GM12878 (cell line): ENCODE results near the gene KIF26A. TPM values are rescaled to one million over a fixed set of nuclear protein-coding genes. Genes with fewer than 3 reads are reported as not detected.

ENCODE experiments used
- ATAC-seq: fragments of 200-7000 bp; cut with Tn5 transposase; 3 replicates; pipeline ENCODE4 v1.9.1; 2020; ENCODE audit warnings: mild to moderate bottlenecking, moderate library complexity
- BruUV-seq: library from RNA; stranded (reverse); fragments of 400-500 nt; replicated peaks from 2 replicates; lab custom pipeline; 2021; lab: Mats Ljungman, UMichigan
- CTCF ChIA-PET: fragments of 300-600 bp; sonication (Branson Sonifier 250); formaldehyde crosslinking; extraction: SDS; loops from one replicate; lab custom pipeline; 2021; ENCODE audit warnings: inconsistent platforms; lab: Yijun Ruan, JAX
- POLR2A ChIA-PET: fragments of 350-600 bp; formaldehyde crosslinking; extraction: SDS; loops from one replicate; lab custom pipeline; 2021; ENCODE audit warnings: inconsistent platforms; lab: Charles Lee
- RAD21 ChIA-PET: fragments of 300-600 bp; sonication (Branson Sonifier 250); formaldehyde crosslinking; loops from one replicate; lab custom pipeline; 2023; ENCODE audit warnings: antibody characterized with exemption; ENCODE audit not compliant: unreplicated experiment; lab: Charles Lee
- SMC1A ChIA-PET: fragments of 300-600 bp; sonication (Branson Sonifier 250); formaldehyde crosslinking; loops from one replicate; lab custom pipeline; 2023; ENCODE audit not compliant: unreplicated experiment, uncharacterized antibody; lab: Charles Lee
- DNase-seq: peaks from one replicate; pipeline ENCODE4 v3.0.0-alpha.2; 2011; ENCODE audit warnings: low read depth, low spot score
- FAIRE-seq: peaks from 3 replicates; lab custom pipeline; 2011; peaks lifted over from hg19 to GRCh38; lab: Jason Lieb, UNC
- H2AFZ ChIP-seq: 2 replicates; pipeline ENCODE4 v1.6.0; 2011; ENCODE audit warnings: low read depth, low read length, control low read depth; ENCODE audit not compliant: control insufficient read depth
- H3K27ac ChIP-seq: 2 replicates; pipeline ENCODE4 v1.5.1; 2011; ENCODE audit warnings: control low read depth; ENCODE audit not compliant: control insufficient read depth, insufficient read depth
- H3K27me3 ChIP-seq, 2 experiments: replicated peaks in 1 of 2; 2 replicates each; pipeline versions ENCODE4 v1.6.0 to v1.6.1; 2011; ENCODE audit warnings: low read length in 1 of 2; ENCODE audit not compliant: control insufficient read depth in 2 of 2, insufficient read depth in 2 of 2
- H3K36me3 ChIP-seq, 2 experiments: 2 replicates each; pipeline ENCODE4 v1.5.1; 2011; ENCODE audit warnings: low read length in 1 of 2; ENCODE audit not compliant: control insufficient read depth in 2 of 2, insufficient read depth in 2 of 2
- H3K4me1 ChIP-seq: 2 replicates; pipeline ENCODE4 v1.6.1; 2011; ENCODE audit warnings: mild to moderate bottlenecking, low read length, moderate library complexity, mixed read lengths; ENCODE audit not compliant: control insufficient read depth, insufficient read depth
- H3K4me2 ChIP-seq: 2 replicates; pipeline ENCODE4 v1.6.0; 2011; ENCODE audit warnings: control low read depth; ENCODE audit not compliant: control insufficient read depth, insufficient read depth
- H3K4me3 ChIP-seq: fragments of 200-600 bp; sonication (generic); 2 replicates; pipeline ENCODE4 v1.5.1; 2016
- H3K79me2 ChIP-seq: 2 replicates; pipeline ENCODE4 v1.6.0; 2011; ENCODE audit warnings: low read length; ENCODE audit not compliant: control insufficient read depth, insufficient read depth
- H3K9ac ChIP-seq: 2 replicates; pipeline ENCODE4 v1.8.0; 2011; ENCODE audit warnings: low read length, control low read depth, mixed read lengths; ENCODE audit not compliant: control insufficient read depth, insufficient read depth
- H3K9me3 ChIP-seq: replicated peaks from 3 replicates; pipeline ENCODE4 v1.5.1; 2011; ENCODE audit warnings: mild to moderate bottlenecking, low read length; ENCODE audit not compliant: control insufficient read depth, insufficient read depth
- H4K20me1 ChIP-seq: 2 replicates; pipeline ENCODE4 v1.6.0; 2011; ENCODE audit not compliant: control insufficient read depth, insufficient read depth
- ASH2L ChIP-seq: fragments of 300-600, 200-600 bp; sonication (generic); IDR thresholded peaks from 2 replicates; pipeline ENCODE4 v1.6.1; 2017; ENCODE audit warnings: low read depth, mild to moderate bottlenecking, borderline replicate concordance
- ATF7 ChIP-seq: fragments of 450-650 bp; IDR thresholded peaks from 2 replicates; pipeline ENCODE4 v1.6.1; 2016; ENCODE audit warnings: low read depth, mild to moderate bottlenecking
- BMI1 ChIP-seq: fragments of 450-650 bp; IDR thresholded peaks from 2 replicates; pipeline ENCODE4 v1.6.1; 2016; ENCODE audit warnings: mild to moderate bottlenecking, moderate library complexity, borderline replicate concordance
- BRCA1 ChIP-seq: IDR thresholded peaks from 2 replicates; pipeline ENCODE4 v1.6.1; 2011; ENCODE audit warnings: low read depth, low read length, improper control_type of control experiment
- EZH2 ChIP-seq: IDR thresholded peaks from 2 replicates; pipeline ENCODE4 v1.6.1; 2012; ENCODE audit warnings: low read depth, mild to moderate bottlenecking, control low read depth, inconsistent platforms, low read length, borderline replicate concordance; ENCODE audit not compliant: control insufficient read depth
- IKZF2 ChIP-seq, 2 experiments: fragments of 450-650 bp; IDR thresholded peaks; 2 replicates each; pipeline ENCODE4 v1.6.1; 2017; ENCODE audit warnings: mild to moderate bottlenecking in 2 of 2, moderate library complexity in 2 of 2
- IRF5 ChIP-seq: fragments of 450-650 bp; IDR thresholded peaks from 2 replicates; pipeline ENCODE4 v1.6.1; 2017; ENCODE audit warnings: borderline replicate concordance
- LARP7 ChIP-seq: fragments of 450-650 bp; IDR thresholded peaks from 2 replicates; pipeline ENCODE4 v1.6.1; 2017; ENCODE audit warnings: mild to moderate bottlenecking
- NFYA ChIP-seq: IDR thresholded peaks from 2 replicates; pipeline ENCODE4 v1.6.1; 2011; ENCODE audit warnings: low read depth, mild to moderate bottlenecking, low read length, improper control_type of control experiment, borderline replicate concordance
- NR2C2 ChIP-seq: IDR thresholded peaks from 2 replicates; pipeline ENCODE4 v1.6.1; 2011; ENCODE audit warnings: borderline replicate concordance, low read depth; ENCODE audit not compliant: control insufficient read depth, insufficient read length
- PKNOX1 ChIP-seq: fragments of 450-650 bp; IDR thresholded peaks from 2 replicates; pipeline ENCODE4 v1.6.1; 2016; ENCODE audit warnings: mild to moderate bottlenecking
- SMAD1 ChIP-seq: fragments of 450-650 bp; IDR thresholded peaks from 2 replicates; pipeline ENCODE4 v1.6.1; 2018; ENCODE audit warnings: mild to moderate bottlenecking, low read depth; ENCODE audit not compliant: partially characterized antibody
- SPI1 ChIP-seq: IDR thresholded peaks from 2 replicates; pipeline ENCODE4 v1.6.1; 2011; ENCODE audit warnings: low read depth, mild to moderate bottlenecking, low read length, moderate library complexity, borderline replicate concordance; ENCODE audit not compliant: insufficient read depth
- TCF3 ChIP-seq: IDR thresholded peaks from 2 replicates; pipeline ENCODE4 v1.6.1; 2012; ENCODE audit warnings: low read depth, mild to moderate bottlenecking, low read length, borderline replicate concordance; ENCODE audit not compliant: insufficient read depth
- USF1 ChIP-seq: IDR thresholded peaks from 2 replicates; pipeline ENCODE4 v1.6.1; 2011; ENCODE audit warnings: borderline replicate concordance, low read depth, mild to moderate bottlenecking, moderate library complexity, mixed read lengths, low read length; ENCODE audit not compliant: insufficient read depth; ENCODE audit errors: extremely low read length
- WRNIP1 ChIP-seq: IDR thresholded peaks from 2 replicates; pipeline ENCODE4 v1.6.1; 2011; ENCODE audit warnings: low read depth, low read length, improper control_type of control experiment, borderline replicate concordance
- ZBTB4 ChIP-seq: fragments of 450-650 bp; formaldehyde crosslinking; IDR thresholded peaks from 2 replicates; pipeline ENCODE4 v1.4.0; 2022; ENCODE audit warnings: mild to moderate bottlenecking, moderate library complexity
- WGBS: methylation state at CpG from one replicate; pipeline ENCODE4 v1.1.6; 2016; ENCODE audit warnings: low lambda C conversion rate; ENCODE audit not compliant: insufficient replicate concordance, insufficient coverage; ENCODE audit errors: missing lambda C conversion rate; 5-methylcytosine and 5-hydroxymethylcytosine counted together
- in situ Hi-C: fragments of 300-500 bp; cut with MboI; formaldehyde crosslinking; loops from 9 replicates; pipeline ENCODE4 v1.14.3; 2018; ENCODE audit warnings: mixed read lengths
- intact Hi-C: fragments of 100-400 bp; cut with micrococcal nuclease; formaldehyde crosslinking; loops from one replicate; pipeline ENCODE4 v1.14.2; 2022; ENCODE audit not compliant: unreplicated experiment
- polyA plus RNA-seq, 11 experiments: library from polyadenylated mRNA; depleted of rRNA in 4 of 11; unstranded in 6 of 11; stranded (reverse) in 5 of 11; fragments of >200 nt; fragmentation: Nextera tagmentation in 4 of 11; fragmentation: Illumina TruSeq in 1 of 11; extraction: Ambion mirVana in 4 of 11; extraction: Trizol in 1 of 11; gene quantifications; 1 replicate in 1 of 11; 2 replicates in 10 of 11; pipeline versions ENCODE4 v1.2.1 to v1.2.3, GENCODE V29; 2011 to 2016; ENCODE audit warnings: inconsistent platforms in 2 of 11, missing spikeins in 2 of 11, low read depth in 1 of 11
- total RNA-seq, 4 experiments: library from RNA; depleted of rRNA in 3 of 4; stranded (reverse); fragments of >200 nt in 3 of 4; fragmentation: Illumina TruSeq in 1 of 4; extraction: Trizol in 1 of 4; gene quantifications; 2 replicates each; pipeline versions ENCODE4 v1.2.1 to v1.2.3, GENCODE V29; 2013 to 2021

Gene KIF26A
- total and polyA plus RNA-seq, 10 of the 15 experiments (the other 5 are each of a cell fraction or from before 2014, with no cell fraction given), result 0.05 TPM; not detected in 9

- Histone ChIP-seq H2AFZ (no peak overlapping the region), H3K4me1 (peaks cover 5% of the 10 kb centered on the region; the same call in 1 of the 2 replicates), H3K27ac (no peak overlapping the region), H3K9me3 (no peaks in the 10 kb centered on the region), H3K27me3 (no peaks in the 10 kb centered on the region), H3K4me2 (no peak overlapping the region), H3K4me3 (no peak overlapping the region), H4K20me1 (no peaks in the 10 kb centered on the region), H3K36me3 (no peaks in the 10 kb centered on the region), H3K79me2 (no peaks in the 10 kb centered on the region), H3K9ac (no peak overlapping the region)
- POLR2A ChIA-PET, result no interaction called here
- ATAC-seq (no peak), DNase-seq (no peak), FAIRE-seq (no peak)
- intact Hi-C loops, result no loop called here
- 22% methylated on average over 10 of the region's 10 CpGs for WGBS
- CTCF ChIA-PET, result no interaction called here
- SMC1A ChIA-PET, result no interaction called here
- BruUV-seq, result no TSS peak
- in situ Hi-C loops, result no loop called here
- RAD21 ChIA-PET, result no interaction called here
- TF ChIP-seq BMI1, result no peak
- TF ChIP-seq SMAD1, result no peak
- TF ChIP-seq IKZF2 (IDR thresholded peaks at IDR 0.05), result no peak
- TF ChIP-seq NFYA, result no peak
- TF ChIP-seq IRF5, result no peak
- TF ChIP-seq WRNIP1, result no peak
- no peak for TF ChIP-seq PKNOX1
- no peak for TF ChIP-seq LARP7
- TF ChIP-seq SPI1, result no peak
- TF ChIP-seq ZBTB4 (CRISPR knock-in tag), result no peak
- TF ChIP-seq ATF7, result no peak
- no peak for TF ChIP-seq ASH2L
- no peak for TF ChIP-seq NR2C2
- TF ChIP-seq BRCA1, result no peak
- no peak for TF ChIP-seq USF1
- no peak for TF ChIP-seq TCF3
- no peak for TF ChIP-seq EZH2
Observed at GRCh38 chr14:104200591-104200990, 62.2 kb downstream of the KIF26A start.
